ENCODE results near the gene RPRML. TPM values are rescaled to one million over a fixed set of nuclear protein-coding genes. Genes with fewer than 3 reads are reported as not detected.

RPRML gene
- total RNA-seq, 1 experiment from 2014 or later, result 1.3 TPM

- WGBS (ENCODE audit: extremely low coverage, insufficient read length, low lambda C conversion rate), result no CpG with 5 or more reads among the region's 1 CpG
- H3K27ac ChIP-seq (ENCODE audit: insufficient read length, low read depth, low read length), result no peak overlapping the region
Observed at GRCh38 chr17:46962374-46962790, 16.7 kb downstream of the RPRML start.

More at GRCh38 chr17:46962374-46962790, 16.7 kb downstream of the RPRML start:
- Histone ChIP-seq H3K23me2 (ENCODE audit: insufficient read length, low read depth, low read length, poor library complexity, severe bottlenecking) (no peaks in the 10 kb centered on the region), H2AK5ac (ENCODE audit: insufficient read length, low read length) (no peak overlapping the region), H3T11ph (ENCODE audit: low read length) (no peak overlapping the region), H2BK12ac (ENCODE audit: insufficient read length, low read depth, low read length) (no peak overlapping the region), H3K18ac (ENCODE audit: insufficient read length, low read depth, low read length) (no peak overlapping the region), H3K23ac (ENCODE audit: insufficient read length, low read depth, low read length) (no peak overlapping the region), H3K14ac (ENCODE audit: insufficient read depth, low read length) (no peak overlapping the region), H2BK5ac (ENCODE audit: insufficient read length, low read length) (no peak overlapping the region), H2BK20ac (ENCODE audit: low read depth, low read length, poor library complexity, severe bottlenecking) (no peak overlapping the region), H3K9ac (ENCODE audit: extremely low read depth, insufficient read length, low read length) (no peak overlapping the region), H3K4me2 (ENCODE audit: insufficient read depth, insufficient read length, low read length) (no peak overlapping the region), H2AFZ (ENCODE audit: low read length) (no peak overlapping the region), H4K8ac (replicated peaks; ENCODE audit: insufficient read length, low read depth, low read length) (no peak overlapping the region), H4K5ac (ENCODE audit: insufficient read length, low read depth, low read length) (no peak overlapping the region), H3K27me3 (ENCODE audit: insufficient read depth, low read length) (no peaks in the 10 kb centered on the region; the same call in 1 of the 2 replicates), H3K9me3 (ENCODE audit: control insufficient read depth, low read depth, low read length) (no peaks in the 10 kb centered on the region), H3K79me2 (ENCODE audit: insufficient read depth, low read length) (no peaks in the 10 kb centered on the region), H3K4me1 (ENCODE audit: insufficient read depth, low read length) (no peaks in the 10 kb centered on the region), H4K20me1 (ENCODE audit: control insufficient read depth, insufficient read depth, insufficient read length) (peaks cover 3% of the 10 kb centered on the region), H3K79me1 (ENCODE audit: insufficient read depth, low read depth, low read length, poor library complexity, severe bottlenecking) (no peaks in the 10 kb centered on the region), H3K4ac (ENCODE audit: low read depth, low read length) (no peak overlapping the region), H4K91ac (ENCODE audit: insufficient read length, low read depth, low read length) (no peak overlapping the region), H2BK15ac (ENCODE audit: low read depth, low read length) (no peak overlapping the region), H2BK120ac (ENCODE audit: low read depth, low read length, poor library complexity, severe bottlenecking) (no peak overlapping the region), H3K56ac (ENCODE audit: insufficient read length, low read depth, low read length) (no peak overlapping the region)
- TF ChIP-seq, protein P1, sequence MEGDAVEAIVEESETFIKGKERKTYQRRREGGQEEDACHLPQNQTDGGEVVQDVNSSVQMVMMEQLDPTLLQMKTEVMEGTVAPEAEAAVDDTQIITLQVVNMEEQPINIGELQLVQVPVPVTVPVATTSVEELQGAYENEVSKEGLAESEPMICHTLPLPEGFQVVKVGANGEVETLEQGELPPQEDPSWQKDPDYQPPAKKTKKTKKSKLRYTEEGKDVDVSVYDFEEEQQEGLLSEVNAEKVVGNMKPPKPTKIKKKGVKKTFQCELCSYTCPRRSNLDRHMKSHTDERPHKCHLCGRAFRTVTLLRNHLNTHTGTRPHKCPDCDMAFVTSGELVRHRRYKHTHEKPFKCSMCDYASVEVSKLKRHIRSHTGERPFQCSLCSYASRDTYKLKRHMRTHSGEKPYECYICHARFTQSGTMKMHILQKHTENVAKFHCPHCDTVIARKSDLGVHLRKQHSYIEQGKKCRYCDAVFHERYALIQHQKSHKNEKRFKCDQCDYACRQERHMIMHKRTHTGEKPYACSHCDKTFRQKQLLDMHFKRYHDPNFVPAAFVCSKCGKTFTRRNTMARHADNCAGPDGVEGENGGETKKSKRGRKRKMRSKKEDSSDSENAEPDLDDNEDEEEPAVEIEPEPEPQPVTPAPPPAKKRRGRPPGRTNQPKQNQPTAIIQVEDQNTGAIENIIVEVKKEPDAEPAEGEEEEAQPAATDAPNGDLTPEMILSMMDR (conservative IDR thresholded peaks at IDR 0.05), result no peak
- peaks cover 0 to 5% (median 4%) of the 10 kb centered on the region in 3 experiments; a peak in 2 of 7 replicates for H3K36me3 Mint-ChIP-seq (ENCODE audit: insufficient read depth in 1 of 3, low read depth in 3 of 3)
- H3K27ac Mint-ChIP-seq, result no peak overlapping the region
- peaks cover 67% of the 10 kb centered on the region for H3K27me3 Mint-ChIP-seq (ENCODE audit: low read depth)
- H3K9me3 Mint-ChIP-seq, result peaks cover 9 to 10% of the 10 kb centered on the region in 2 experiments; a peak in 4 of 5 replicates
- H3K4me1 Mint-ChIP-seq, result peaks cover 4 to 8% of the 10 kb centered on the region in 2 experiments; a peak in 3 of 4 replicates
- H3K4me3 Mint-ChIP-seq, result no peak overlapping the region
- no peak for DNase-seq

All from H9 (cell line).